ENCODE measurements around the gene OR2T12. TPM values are rescaled to one million over a fixed set of nuclear protein-coding genes. Genes with fewer than 3 reads are reported as not detected.
"Not testable (repeated sequence)": the region's sequence is repeated elsewhere in the genome, so short reads cannot be mapped to it uniquely, and the experiment has no call there.

OR2T12 gene
- total and polyA plus RNA-seq, 8 donors: not detected

- WGBS, 5 donors: 11 to 49% (median 33%) methylated on average over 1 of the region's 1 CpG
- TF ChIP-seq CTCF (IDR thresholded peaks at IDR 0.05): no peak
- TF ChIP-seq POLR2A (IDR thresholded peaks at IDR 0.05): no peak
- no peak for TF ChIP-seq POLR2AphosphoS5 (IDR thresholded peaks at IDR 0.05)
- TF ChIP-seq EP300 (IDR thresholded peaks at IDR 0.05): no peak
- Histone ChIP-seq H3K9me3 (no peaks in the 10 kb centered on the region), H3K4me3 (no peak within 1 kb of the TSS), H3K36me3 (no peaks in the 10 kb centered on the region), H3K4me1 (no peaks in the 10 kb centered on the region), H3K27ac (no peak within 1 kb of the TSS), H3K27me3 (no peaks in the 10 kb centered on the region)
- intact Hi-C loops (cut with DNase I; ENCODE audit: low total_unique reads): no loop called here
- no peak for DNase-seq
These were observed 25.3 kb downstream of the OR2T12 start, which contains the start of gene OR2T33 for GRCh38 chr1:248277876-248278275. TSS of gene OR2T33 (minus strand) at chr1:248277976. CDS start at chr1:248273814, 4,162 bp downstream.

- 90 to 95% (median 92%) methylated on average over 4 to 11 of the region's 16 CpGs; no CpG with 5 or more reads in 2 of the 5 donors for WGBS, 5 donors
- H3K4me1 ChIP-seq; intact Hi-C loops (cut with DNase I; ENCODE audit: low total_unique reads); DNase-seq; H3K27ac ChIP-seq; H3K4me3 ChIP-seq; H3K36me3 ChIP-seq; H3K9me3 ChIP-seq; H3K27me3 ChIP-seq: not testable (repeated sequence)
These were observed 30.0 kb downstream of the OR2T12 start for GRCh38 chr1:248273225-248273624.

GRCh38 chr1:248268178-248268577 lies 35.0 kb downstream of the OR2T12 start:
- WGBS, 5 donors: 57 to 66% (median 62%) methylated on average over 4 of the region's 4 CpGs
- no peaks in the 10 kb centered on the region for H3K4me1 ChIP-seq
- H3K9me3 ChIP-seq: peaks cover 0 to 3% (median 0%) of the 10 kb centered on the region in 4 donors
- intact Hi-C loops (cut with DNase I; ENCODE audit: low total_unique reads): no loop called here
- no peak overlapping the region for H3K27ac ChIP-seq
- H3K27me3 ChIP-seq: no peaks in the 10 kb centered on the region
- H3K4me3 ChIP-seq: no peak overlapping the region
- no peaks in the 10 kb centered on the region for H3K36me3 ChIP-seq
- no peak for TF ChIP-seq EP300 (IDR thresholded peaks at IDR 0.05)
- no peak for TF ChIP-seq POLR2A (IDR thresholded peaks at IDR 0.05)
- TF ChIP-seq POLR2AphosphoS5 (IDR thresholded peaks at IDR 0.05): no peak
- no peak for TF ChIP-seq CTCF (IDR thresholded peaks at IDR 0.05)
- DNase-seq: no peak

- H3K27me3 ChIP-seq; H3K4me1 ChIP-seq; H3K27ac ChIP-seq; H3K36me3 ChIP-seq; DNase-seq; intact Hi-C loops (cut with DNase I; ENCODE audit: low total_unique reads); H3K4me3 ChIP-seq: not testable (repeated sequence)
- peaks cover 0 to 16% (median 10%) of the 10 kb centered on the region in 4 donors for H3K9me3 ChIP-seq
- WGBS, 5 donors: 77 to 89% (median 79%) methylated on average over 1 of the region's 1 CpG
These were observed 43.9 kb downstream of the OR2T12 start for GRCh38 chr1:248259309-248259708.

GRCh38 chr1:248243204-248243603 lies 60.0 kb downstream of the OR2T12 start:
- DNase-seq: peak in 1 of 2 donors; percentile 37
- intact Hi-C loops (cut with DNase I; ENCODE audit: low total_unique reads): no loop called here
- no peak overlapping the region for H3K4me3 ChIP-seq
- TF ChIP-seq CTCF (IDR thresholded peaks at IDR 0.05) (peak in 3 of 7 experiments; percentile 21 to 28 (median 25)), POLR2AphosphoS5 (IDR thresholded peaks at IDR 0.05) (no peak), EP300 (IDR thresholded peaks at IDR 0.05) (no peak), POLR2A (IDR thresholded peaks at IDR 0.05) (no peak)
- H3K9me3 ChIP-seq: no peaks in the 10 kb centered on the region
- no peak overlapping the region for H3K27ac ChIP-seq
- WGBS, 5 donors: 11 to 17% (median 13%) methylated on average over 14 of the region's 14 CpGs
- H3K4me1 ChIP-seq: no peaks in the 10 kb centered on the region
- no peaks in the 10 kb centered on the region for H3K27me3 ChIP-seq
- H3K36me3 ChIP-seq: no peaks in the 10 kb centered on the region

Other genes with a start within 250 kb of the OR2T12 start
- under 1 TPM in 1 of 5 donors, not detected in 4; 0.37 TPM for gene OR2L13, start 208.2 kb downstream of the OR2T12 start, total RNA-seq
- not detected for gene OR2L13, start 208.2 kb downstream of the OR2T12 start, polyA plus RNA-seq
- not detected for gene OR2M5, start 158.3 kb downstream of the OR2T12 start, total RNA-seq
- gene OR2M5, start 158.3 kb downstream of the OR2T12 start, polyA plus RNA-seq: not detected
- gene OR2M2, start 128.6 kb downstream of the OR2T12 start, total RNA-seq: not detected
- not detected for gene OR2M2, start 128.6 kb downstream of the OR2T12 start, polyA plus RNA-seq
- gene OR2M3, start 106.2 kb downstream of the OR2T12 start, total RNA-seq: under 1 TPM in 1 of 5 donors, not detected in 4; 0.45 TPM
- not detected for gene OR2M3, start 106.2 kb downstream of the OR2T12 start, polyA plus RNA-seq
- not detected for gene OR2M4, start 72.0 kb downstream of the OR2T12 start, total RNA-seq
- gene OR2M4, start 72.0 kb downstream of the OR2T12 start, polyA plus RNA-seq: not detected
- not detected for gene OR2T33, start 25.4 kb downstream of the OR2T12 start, total RNA-seq
- not detected for gene OR2T33, start 25.4 kb downstream of the OR2T12 start, polyA plus RNA-seq
- not detected for gene OR2M7, start 21.1 kb upstream of the OR2T12 start, total RNA-seq
- gene OR2M7, start 21.1 kb upstream of the OR2T12 start, polyA plus RNA-seq: not detected
- not detected for gene OR14C36, start 45.4 kb upstream of the OR2T12 start, total RNA-seq
- gene OR14C36, start 45.4 kb upstream of the OR2T12 start, polyA plus RNA-seq: not detected
- not detected for gene OR2T4, start 58.2 kb upstream of the OR2T12 start, total RNA-seq
- not detected for gene OR2T4, start 58.2 kb upstream of the OR2T12 start, polyA plus RNA-seq
- gene OR2T6, start 72.3 kb upstream of the OR2T12 start, total RNA-seq: under 1 TPM in 1 of 5 donors, not detected in 4; under 0.01 TPM
- gene OR2T6, start 72.3 kb upstream of the OR2T12 start, polyA plus RNA-seq: not detected
- not detected for gene OR2T1, start 99.6 kb upstream of the OR2T12 start, total RNA-seq
- gene OR2T1, start 99.6 kb upstream of the OR2T12 start, polyA plus RNA-seq: not detected
- not detected for gene OR2T2, start 142.2 kb upstream of the OR2T12 start, total RNA-seq
- not detected for gene OR2T2, start 142.2 kb upstream of the OR2T12 start, polyA plus RNA-seq
- gene OR2T3, start 169.9 kb upstream of the OR2T12 start, total RNA-seq: not detected
- not detected for gene OR2T3, start 169.9 kb upstream of the OR2T12 start, polyA plus RNA-seq
- gene OR2T5, start 185.2 kb upstream of the OR2T12 start, total RNA-seq: not detected
- gene OR2T5, start 185.2 kb upstream of the OR2T12 start, polyA plus RNA-seq: not detected
- gene OR2G6, start 204.6 kb upstream of the OR2T12 start, total RNA-seq: not detected
- not detected for gene OR2G6, start 204.6 kb upstream of the OR2T12 start, polyA plus RNA-seq